PFSK-1 (cell line): ENCODE data around the gene GNG8.

ENCODE experiments used
- FOXP2 ChIP-seq: optimal IDR thresholded peaks from 2 replicates; pipeline ENCODE3; 2011; ENCODE audit warnings: borderline replicate concordance, control low read depth, inconsistent platforms; ENCODE audit not compliant: insufficient read depth; ENCODE audit errors: extremely low read length, extremely low read depth
- POLR2AphosphoS5 ChIP-seq: IDR thresholded peaks from 2 replicates; pipeline ENCODE4 v1.6.1; 2012; ENCODE audit warnings: low read depth, mild to moderate bottlenecking, control low read depth, low read length, moderate library complexity
- REST ChIP-seq, 2 experiments: IDR thresholded peaks; 2 replicates each; pipeline versions ENCODE4 v1.6.1 to v1.8.0; 2011 to 2012; ENCODE audit warnings: low read depth in 2 of 2, low read length in 2 of 2, control low read depth in 1 of 2, inconsistent platforms in 1 of 2, mild to moderate bottlenecking in 1 of 2, moderate library complexity in 1 of 2; ENCODE audit not compliant: insufficient read depth in 1 of 2
- SIN3A ChIP-seq: IDR thresholded peaks from 2 replicates; pipeline ENCODE4 v1.6.1; 2012; ENCODE audit warnings: mild to moderate bottlenecking, low read length, moderate library complexity, borderline replicate concordance; ENCODE audit not compliant: insufficient read depth
- TAF1 ChIP-seq: IDR thresholded peaks from 2 replicates; pipeline ENCODE4 v1.6.1; 2012; ENCODE audit warnings: low read length, control low read depth, borderline replicate concordance; ENCODE audit not compliant: insufficient read depth

GNG8 gene

GRCh38 chr19:46623915-46624502 is 12.0 kb downstream of the GNG8 start:
- TF ChIP-seq POLR2AphosphoS5 (no peak), SIN3A (no peak), TAF1 (no peak), FOXP2 (no peak), REST (IDR thresholded peaks at IDR 0.05; ENCODE audit: insufficient read depth in 1 of 2, low read depth in 2 of 2, low read length in 2 of 2) (no peak)

GRCh38 chr19:46622118-46622446 is 13.9 kb downstream of the GNG8 start:
- TF ChIP-seq TAF1: no peak
- no peak for TF ChIP-seq REST (IDR thresholded peaks at IDR 0.05; ENCODE audit: insufficient read depth in 1 of 2, low read depth in 2 of 2, low read length in 2 of 2)

GRCh38 chr19:46621191-46622117 is 14.5 kb downstream of the GNG8 start:
- no peak for TF ChIP-seq SIN3A

- TF ChIP-seq SIN3A: no peak
- no peak for TF ChIP-seq FOXP2
- TF ChIP-seq REST (IDR thresholded peaks at IDR 0.05; ENCODE audit: insufficient read depth in 1 of 2, low read depth in 2 of 2, low read length in 2 of 2): no peak
- TF ChIP-seq POLR2AphosphoS5: no peak
- TF ChIP-seq TAF1: no peak
Measured at GRCh38 chr19:46620716-46621115, 15.3 kb downstream of the GNG8 start.

GRCh38 chr19:46620267-46620666 is 15.7 kb downstream of the GNG8 start:
- TF ChIP-seq FOXP2: no peak
- TF ChIP-seq TAF1: no peak
- TF ChIP-seq SIN3A: no peak
- TF ChIP-seq REST (IDR thresholded peaks at IDR 0.05; ENCODE audit: insufficient read depth in 1 of 2, low read depth in 2 of 2, low read length in 2 of 2): no peak
- no peak for TF ChIP-seq POLR2AphosphoS5
